HCEC 1CT (cell line): ENCODE data around the gene GLDN.

ENCODE experiments used
- DNase-seq: peaks from one replicate; pipeline ENCODE4 v3.0.0-alpha.2; 2017

The GLDN gene

GRCh38 chr15:51363383-51363782, 21.9 kb downstream of the GLDN start:
- DNase-seq = no peak

GRCh38 chr15:51365417-51365816, 24.0 kb downstream of the GLDN start:
- no peak for DNase-seq

GRCh38 chr15:51366071-51366470, 24.6 kb downstream of the GLDN start:
- DNase-seq = no peak

- DNase-seq = peak; percentile 75
Observed at GRCh38 chr15:51366920-51367319, 25.5 kb downstream of the GLDN start.

GRCh38 chr15:51367322-51367976, 26.0 kb downstream of the GLDN start:
- DNase-seq = no peak

GRCh38 chr15:51368307-51368706, 26.9 kb downstream of the GLDN start:
- DNase-seq = no peak

GRCh38 chr15:51368751-51369450, 27.4 kb downstream of the GLDN start:
- DNase-seq = peak; percentile 93

- DNase-seq = no peak
Observed at GRCh38 chr15:51369451-51369761, 28.0 kb downstream of the GLDN start.

- DNase-seq = no peak
Observed at GRCh38 chr15:51371266-51371665, 29.8 kb downstream of the GLDN start.

- no peak for DNase-seq
Observed at GRCh38 chr15:51374131-51374530, 32.7 kb downstream of the GLDN start.

- peak; percentile 78 for DNase-seq
Observed at GRCh38 chr15:51375966-51376640, 34.6 kb downstream of the GLDN start.

- peak; percentile 92 for DNase-seq
Observed at GRCh38 chr15:51377038-51377786, 35.8 kb downstream of the GLDN start.

GRCh38 chr15:51378406-51378805, 37.0 kb downstream of the GLDN start:
- no peak for DNase-seq

GRCh38 chr15:51379390-51379789, 37.9 kb downstream of the GLDN start:
- no peak for DNase-seq

- DNase-seq = peak; percentile 84
Observed at GRCh38 chr15:51380999-51381806, 39.7 kb downstream of the GLDN start.

- peak; percentile 46 for DNase-seq
Observed at GRCh38 chr15:51382787-51383186, 41.3 kb downstream of the GLDN start.

GRCh38 chr15:51386029-51386428, 44.6 kb downstream of the GLDN start:
- DNase-seq = no peak

GRCh38 chr15:51386486-51386885, 45.0 kb downstream of the GLDN start:
- no peak for DNase-seq

GRCh38 chr15:51386960-51387698, 45.7 kb downstream of the GLDN start:
- DNase-seq = no peak

GRCh38 chr15:51387699-51388041, 46.2 kb downstream of the GLDN start:
- DNase-seq = no peak

- DNase-seq = no peak
Observed at GRCh38 chr15:51388726-51389125, 47.3 kb downstream of the GLDN start.
